HEK293 (cell line): Measurements from ENCODE around the gene HSD17B3.

ENCODE experiments used
- CTCF ChIA-PET: fragments of 350-600 bp; formaldehyde crosslinking; extraction: SDS; loops from one replicate; lab custom pipeline; 2021; ENCODE audit warnings: antibody characterized with exemption; lab: Yijun Ruan, JAX
- POLR2A ChIA-PET: fragments of 300-600 bp; formaldehyde crosslinking; extraction: SDS; loops from one replicate; lab custom pipeline; 2020; ENCODE audit warnings: antibody characterized with exemption, inconsistent platforms; lab: Yijun Ruan, JAX
- H3K27ac ChIP-seq: fragments of 200-500 bp; sonication (Bioruptor generic); 2 replicates; pipeline ENCODE4 v1.5.1; 2014; ENCODE audit warnings: low read depth, low read length, control low read depth, inconsistent platforms; ENCODE audit errors: extremely low read depth
- H3K36me3 ChIP-seq, 2 experiments: fragments of 200-500 bp in 1 of 2; sonication (Bioruptor generic) in 1 of 2; 1 replicate in 1 of 2; 2 replicates in 1 of 2; pipeline ENCODE4 v1.5.1; 2014 to 2017; ENCODE audit warnings: inconsistent platforms in 2 of 2, low read length in 2 of 2; ENCODE audit not compliant: control insufficient read depth in 2 of 2, insufficient read depth in 1 of 2
- H3K4me1 ChIP-seq: fragments of 200-500 bp; sonication (Bioruptor generic); 2 replicates; pipeline ENCODE4 v1.5.1; 2014; ENCODE audit warnings: mild to moderate bottlenecking, low read length, inconsistent platforms; ENCODE audit not compliant: control insufficient read depth, insufficient read depth
- H3K4me3 ChIP-seq: 2 replicates; pipeline ENCODE4 v1.5.1; 2011; ENCODE audit warnings: low read depth, mild to moderate bottlenecking, control low read depth, low read length, moderate library complexity
- H3K9me3 ChIP-seq: fragments of 200-500 bp; sonication (Bioruptor generic); 2 replicates; pipeline ENCODE4 v1.5.1; 2014; ENCODE audit warnings: low read depth, low read length, inconsistent platforms; ENCODE audit not compliant: control insufficient read depth, insufficient read depth
- EGR2 ChIP-seq: fragments of 450-650 bp; formaldehyde crosslinking; IDR thresholded peaks from 2 replicates; pipeline ENCODE4 v1.5.1; 2016; ENCODE audit warnings: low read depth, missing biosample characterization, missing genetic modification characterization
- SCRT2 ChIP-seq: fragments of 450-650 bp; formaldehyde crosslinking; IDR thresholded peaks from 2 replicates; pipeline ENCODE4 v1.5.1; 2016; ENCODE audit warnings: missing biosample characterization, missing genetic modification characterization
- SP3 ChIP-seq: fragments of 450-650 bp; formaldehyde crosslinking; IDR thresholded peaks from 2 replicates; pipeline ENCODE4 v1.5.1; 2016; ENCODE audit warnings: missing biosample characterization, missing genetic modification characterization
- ZFHX2 ChIP-seq: fragments of 450-650 bp; formaldehyde crosslinking; conservative IDR thresholded peaks from 2 replicates; pipeline ENCODE4 v1.5.1; 2016; ENCODE audit warnings: missing biosample characterization, missing genetic modification characterization
- ZIC2 ChIP-seq: fragments of 450-650 bp; formaldehyde crosslinking; IDR thresholded peaks from 2 replicates; pipeline ENCODE4 v1.5.1; 2016; ENCODE audit warnings: missing biosample characterization, missing genetic modification characterization
- ZNF175 ChIP-seq: fragments of 450-650 bp; formaldehyde crosslinking; IDR thresholded peaks from 2 replicates; pipeline ENCODE4 v1.5.1; 2016; ENCODE audit warnings: missing biosample characterization, missing genetic modification characterization
- ZNF184 ChIP-seq: fragments of 450-650 bp; IDR thresholded peaks from 2 replicates; pipeline ENCODE4 v1.5.1; 2018; ENCODE audit warnings: missing biosample characterization, mild to moderate bottlenecking, missing genetic modification characterization
- ZNF211 ChIP-seq: fragments of 450-650 bp; formaldehyde crosslinking; IDR thresholded peaks from 2 replicates; pipeline ENCODE4 v1.5.1; 2016; ENCODE audit warnings: low read depth, missing biosample characterization, missing genetic modification characterization
- ZNF23 ChIP-seq: fragments of 450-650 bp; formaldehyde crosslinking; IDR thresholded peaks from 2 replicates; pipeline ENCODE4 v1.5.1; 2016; ENCODE audit warnings: missing biosample characterization, missing genetic modification characterization, borderline replicate concordance
- ZNF37A ChIP-seq: fragments of 450-650 bp; IDR thresholded peaks from 2 replicates; pipeline ENCODE4 v1.5.1; 2018; ENCODE audit warnings: missing biosample characterization, missing genetic modification characterization
- ZNF530 ChIP-seq: fragments of 450-650 bp; formaldehyde crosslinking; IDR thresholded peaks from 2 replicates; pipeline ENCODE4 v1.5.1; 2016; ENCODE audit warnings: low read depth, missing biosample characterization, missing genetic modification characterization
- ZNF544 ChIP-seq: fragments of 450-650 bp; formaldehyde crosslinking; IDR thresholded peaks from 2 replicates; pipeline ENCODE4 v1.5.0; 2017; ENCODE audit warnings: missing biosample characterization, missing genetic modification characterization
- ZNF658 ChIP-seq: fragments of 450-650 bp; formaldehyde crosslinking; IDR thresholded peaks from 2 replicates; pipeline ENCODE4; 2016; ENCODE audit warnings: missing biosample characterization, missing genetic modification characterization
- ZNF660 ChIP-seq: fragments of 450-650 bp; IDR thresholded peaks from 2 replicates; pipeline ENCODE4 v1.5.1; 2018; ENCODE audit warnings: missing biosample characterization, mild to moderate bottlenecking, missing genetic modification characterization
- TF ChIP-seq, protein P1 (sequence below): fragments of 450-650 bp; formaldehyde crosslinking; IDR thresholded peaks from 2 replicates; pipeline ENCODE4 v1.5.1; 2016; ENCODE audit warnings: missing biosample characterization, missing genetic modification characterization
- TF ChIP-seq, protein P2 (sequence below): fragments of 450-650 bp; formaldehyde crosslinking; IDR thresholded peaks from 2 replicates; pipeline ENCODE4 v1.5.1; 2017; ENCODE audit warnings: missing biosample characterization, missing genetic modification characterization
- TF ChIP-seq, protein P3 (sequence below): fragments of 450-650 bp; formaldehyde crosslinking; IDR thresholded peaks from 2 replicates; pipeline ENCODE4 v1.5.1; 2016; ENCODE audit warnings: missing biosample characterization, missing genetic modification characterization

The HSD17B3 gene

DNA sequence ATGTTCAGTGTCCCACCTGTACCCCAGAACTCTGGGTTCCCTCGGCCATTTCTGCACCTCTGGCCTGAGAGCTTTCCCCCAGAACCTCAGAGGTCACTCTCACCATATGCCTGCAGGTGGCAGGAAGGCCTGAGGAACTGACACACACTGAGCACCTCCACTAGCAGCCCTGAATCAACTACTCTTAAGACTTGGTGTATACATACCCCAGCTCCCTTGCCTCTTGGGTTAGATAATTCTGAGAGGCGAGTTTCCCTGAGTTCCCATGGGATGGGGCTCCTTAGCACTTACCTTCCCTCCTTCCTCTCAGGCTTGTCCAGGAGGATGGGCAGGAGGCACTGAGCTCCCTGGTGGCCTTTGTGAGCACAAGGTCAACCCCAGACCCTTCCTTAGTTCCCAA is 86.1 kb downstream of the HSD17B3 start:
- CTCF ChIA-PET, result interaction anchor here (0.5 to 1.0 kb wide), 5 partner anchors 15 to 471 kb away, joined by 3 to 6 read pairs (median 3); no protein-coding TSS in a partner anchor
- no peak for TF ChIP-seq ZNF530 (tag by site-specific recombination)
- TF ChIP-seq ZNF37A, result peak; percentile 91
- POLR2A ChIA-PET, result no interaction called here
- Histone ChIP-seq H3K27ac (no peak overlapping the region), H3K4me3 (no peak overlapping the region), H3K4me1 (peaks cover 5% of the 10 kb centered on the region; the same call in 1 of the 2 replicates), H3K9me3 (no peaks in the 10 kb centered on the region), H3K36me3 (no peaks in the 10 kb centered on the region)

DNA sequence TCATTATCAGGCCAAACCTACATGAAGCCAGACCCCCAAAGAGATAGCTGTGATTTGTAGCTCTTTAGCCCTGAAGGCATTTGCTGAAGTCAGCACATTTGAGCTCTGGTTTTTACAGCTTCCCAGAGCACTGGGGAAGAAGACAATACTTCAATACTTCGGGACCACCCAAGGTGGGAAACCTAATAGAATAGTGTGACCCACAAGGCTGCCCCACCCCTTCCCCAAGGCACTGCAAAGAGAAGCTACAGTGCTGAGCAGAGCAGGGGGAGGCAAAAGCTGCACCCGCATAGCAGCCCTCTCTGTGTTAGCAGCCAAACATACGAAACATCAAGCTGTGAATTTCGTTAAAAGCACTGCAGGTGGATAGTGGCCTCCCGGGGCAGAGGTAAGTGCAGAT is 87.3 kb downstream of the HSD17B3 start:
- H3K4me1 ChIP-seq, result peaks cover 5% of the 10 kb centered on the region; the same call in 1 of the 2 replicates
- H3K9me3 ChIP-seq, result no peaks in the 10 kb centered on the region
- ChIA-PET CTCF (interaction anchor here (0.5 to 1.1 kb wide), 7 partner anchors 18 to 1087 kb away, joined by 3 to 5 read pairs (median 3); no protein-coding TSS in a partner anchor), POLR2A (no interaction called here)
- no peaks in the 10 kb centered on the region for H3K36me3 ChIP-seq
- H3K4me3 ChIP-seq, result no peak overlapping the region
- no peak overlapping the region for H3K27ac ChIP-seq
- TF ChIP-seq, protein P1, sequence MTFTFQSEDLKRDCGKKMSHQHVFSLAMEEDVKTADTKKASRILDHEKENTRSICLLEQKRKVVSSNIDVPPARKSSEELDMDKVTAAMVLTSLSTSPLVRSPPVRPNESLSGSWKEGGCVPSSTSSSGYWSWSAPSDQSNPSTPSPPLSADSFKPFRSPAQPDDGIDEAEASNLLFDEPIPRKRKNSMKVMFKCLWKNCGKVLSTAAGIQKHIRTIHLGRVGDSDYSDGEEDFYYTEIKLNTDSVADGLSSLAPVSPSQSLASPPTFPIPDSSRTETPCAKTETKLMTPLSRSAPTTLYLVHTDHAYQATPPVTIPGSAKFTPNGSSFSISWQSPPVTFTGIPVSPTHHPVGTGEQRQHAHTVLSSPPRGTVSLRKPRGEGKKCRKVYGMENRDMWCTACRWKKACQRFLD (tag by site-specific recombination), result no peak
- TF ChIP-seq ZNF660 (tag by site-specific recombination) (no peak), EGR2 (no peak), ZNF544 (tag by site-specific recombination) (no peak), ZNF184 (no peak)

DNA sequence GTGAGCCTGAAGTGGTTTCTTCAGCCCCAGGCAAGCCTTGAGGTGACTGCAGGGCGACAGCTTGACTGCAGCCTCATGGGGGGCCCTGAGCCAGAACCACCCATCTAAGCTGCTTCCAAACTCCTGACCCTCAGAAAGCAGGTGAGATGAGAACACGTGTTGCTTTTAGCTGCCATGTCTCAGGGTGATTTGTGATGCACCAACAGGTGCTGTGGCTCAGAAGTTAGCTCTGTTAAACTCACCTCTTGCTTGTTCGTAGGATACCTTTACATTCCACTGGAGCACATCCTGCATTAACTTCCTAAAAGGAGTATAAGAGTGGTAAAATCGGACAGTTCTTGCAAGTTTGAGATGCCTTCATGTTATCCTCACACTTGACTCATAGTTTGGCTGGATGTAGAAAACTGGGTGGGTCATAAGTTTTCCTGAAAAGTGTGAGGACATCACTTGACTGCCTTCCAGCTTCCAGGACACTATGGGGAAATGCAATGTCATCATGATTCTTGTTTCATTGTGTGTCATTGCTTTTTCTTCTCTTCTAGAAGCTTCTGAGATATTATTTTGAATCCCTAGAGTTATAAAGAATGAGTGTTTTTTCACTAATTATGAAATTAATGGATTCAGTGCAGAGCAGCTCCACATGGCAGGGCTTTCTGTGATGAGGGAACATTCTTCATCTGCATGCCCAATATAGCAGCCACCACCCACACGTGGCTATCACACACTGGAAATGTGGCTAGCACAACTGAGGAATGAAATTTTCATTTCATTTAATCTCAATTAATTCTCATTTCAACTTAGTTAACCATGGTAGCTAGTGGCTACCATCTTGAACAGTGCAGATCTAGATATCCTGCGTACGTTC is 92.3 kb downstream of the HSD17B3 start:
- H3K27ac ChIP-seq, result no peak overlapping the region
- POLR2A ChIA-PET, result no interaction called here
- CTCF ChIA-PET, result interaction anchor here (0.8 to 1.7 kb wide), 2 partner anchors 22 to 24 kb away, joined by 3 to 4 read pairs; no protein-coding TSS in a partner anchor

DNA sequence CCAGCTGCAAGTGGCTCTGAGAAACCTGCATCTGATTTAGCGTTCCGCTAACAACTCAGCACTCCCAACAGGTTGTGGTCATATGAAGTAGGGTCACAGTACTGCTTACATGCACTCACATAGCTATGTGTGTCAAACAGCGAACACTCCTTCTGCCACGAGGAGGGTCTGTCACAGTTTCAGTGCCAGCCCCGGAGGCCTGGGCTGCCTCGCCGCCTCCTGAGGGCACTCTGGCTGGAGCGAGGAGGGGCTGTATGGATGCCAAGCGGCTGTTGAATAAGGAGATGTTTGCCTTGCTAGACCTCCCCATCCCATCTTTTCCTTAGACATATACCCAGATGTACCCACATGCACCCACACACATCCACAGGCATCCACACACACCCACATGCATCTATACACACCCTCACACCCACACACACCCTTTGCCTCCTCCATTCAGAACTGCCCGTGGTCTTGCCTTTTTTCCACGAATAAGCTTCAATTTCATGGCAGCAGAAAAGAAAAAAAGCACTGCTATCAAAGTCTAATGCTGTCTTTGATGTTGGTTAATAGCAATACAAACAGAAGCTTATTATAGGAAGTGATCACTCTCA is 95.7 kb downstream of the HSD17B3 start:
- POLR2A ChIA-PET, result no interaction called here
- Histone ChIP-seq H3K4me3 (no peak overlapping the region), H3K4me1 (no peaks in the 10 kb centered on the region), H3K9me3 (no peaks in the 10 kb centered on the region), H3K36me3 (no peaks in the 10 kb centered on the region)
- TF ChIP-seq SP3, result no peak
- peak; percentile 59; the same call in 1 of the 2 replicates for TF ChIP-seq ZFHX2
- TF ChIP-seq ZNF211, result no peak
- no peak for TF ChIP-seq ZNF658 (tag by site-specific recombination)
- peak; percentile 69; the same call in 1 of the 2 replicates for TF ChIP-seq EGR2
- TF ChIP-seq, all 188 proteins: peak for 2
- no peak overlapping the region for H3K27ac ChIP-seq
- CTCF ChIA-PET, result interaction anchor here (0.6 to 1.1 kb wide), 2 partner anchors 11 to 236 kb away, joined by 3 read pairs; no protein-coding TSS in a partner anchor

More for the DNA sequence above, 92.3 kb downstream of the HSD17B3 start:
- Histone ChIP-seq H3K4me3 (no peak overlapping the region), H3K4me1 (no peaks in the 10 kb centered on the region), H3K9me3 (no peaks in the 10 kb centered on the region), H3K36me3 (no peaks in the 10 kb centered on the region)
- TF ChIP-seq ZNF37A (no peak), SCRT2 (tag by site-specific recombination) (peak; percentile 59; the same call in 1 of the 2 replicates)

DNA sequence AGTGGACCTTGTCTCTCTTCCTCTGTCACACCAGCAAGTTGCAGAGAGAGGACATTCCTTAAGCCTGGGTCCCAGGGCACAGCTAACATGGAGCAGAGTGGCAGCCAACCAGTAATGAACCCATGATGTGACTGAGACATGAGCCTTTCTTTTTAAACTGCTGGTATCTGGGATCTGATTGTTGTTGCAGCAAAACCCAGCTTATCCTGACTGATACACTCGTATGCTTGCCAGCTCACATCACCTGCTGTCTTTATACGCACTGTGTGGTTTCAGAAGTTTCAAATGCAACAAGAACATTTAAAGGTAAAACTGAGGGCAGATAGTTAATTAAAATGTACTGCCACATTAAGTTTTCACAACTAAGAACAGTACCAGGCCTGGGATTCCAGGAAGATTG is 97.1 kb downstream of the HSD17B3 start:
- CTCF ChIA-PET, result interaction anchor here (0.6 to 1.1 kb wide), 2 partner anchors 13 to 1003 kb away, joined by 3 to 4 read pairs; no protein-coding TSS in a partner anchor
- TF ChIP-seq ZNF658 (tag by site-specific recombination), result no peak
- TF ChIP-seq, protein P2, sequence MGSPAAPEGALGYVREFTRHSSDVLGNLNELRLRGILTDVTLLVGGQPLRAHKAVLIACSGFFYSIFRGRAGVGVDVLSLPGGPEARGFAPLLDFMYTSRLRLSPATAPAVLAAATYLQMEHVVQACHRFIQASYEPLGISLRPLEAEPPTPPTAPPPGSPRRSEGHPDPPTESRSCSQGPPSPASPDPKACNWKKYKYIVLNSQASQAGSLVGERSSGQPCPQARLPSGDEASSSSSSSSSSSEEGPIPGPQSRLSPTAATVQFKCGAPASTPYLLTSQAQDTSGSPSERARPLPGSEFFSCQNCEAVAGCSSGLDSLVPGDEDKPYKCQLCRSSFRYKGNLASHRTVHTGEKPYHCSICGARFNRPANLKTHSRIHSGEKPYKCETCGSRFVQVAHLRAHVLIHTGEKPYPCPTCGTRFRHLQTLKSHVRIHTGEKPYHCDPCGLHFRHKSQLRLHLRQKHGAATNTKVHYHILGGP (tag by site-specific recombination), result no peak
- TF ChIP-seq ZNF23 (tag by site-specific recombination), result no peak
- TF ChIP-seq, protein P3, sequence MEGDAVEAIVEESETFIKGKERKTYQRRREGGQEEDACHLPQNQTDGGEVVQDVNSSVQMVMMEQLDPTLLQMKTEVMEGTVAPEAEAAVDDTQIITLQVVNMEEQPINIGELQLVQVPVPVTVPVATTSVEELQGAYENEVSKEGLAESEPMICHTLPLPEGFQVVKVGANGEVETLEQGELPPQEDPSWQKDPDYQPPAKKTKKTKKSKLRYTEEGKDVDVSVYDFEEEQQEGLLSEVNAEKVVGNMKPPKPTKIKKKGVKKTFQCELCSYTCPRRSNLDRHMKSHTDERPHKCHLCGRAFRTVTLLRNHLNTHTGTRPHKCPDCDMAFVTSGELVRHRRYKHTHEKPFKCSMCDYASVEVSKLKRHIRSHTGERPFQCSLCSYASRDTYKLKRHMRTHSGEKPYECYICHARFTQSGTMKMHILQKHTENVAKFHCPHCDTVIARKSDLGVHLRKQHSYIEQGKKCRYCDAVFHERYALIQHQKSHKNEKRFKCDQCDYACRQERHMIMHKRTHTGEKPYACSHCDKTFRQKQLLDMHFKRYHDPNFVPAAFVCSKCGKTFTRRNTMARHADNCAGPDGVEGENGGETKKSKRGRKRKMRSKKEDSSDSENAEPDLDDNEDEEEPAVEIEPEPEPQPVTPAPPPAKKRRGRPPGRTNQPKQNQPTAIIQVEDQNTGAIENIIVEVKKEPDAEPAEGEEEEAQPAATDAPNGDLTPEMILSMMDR (tag by site-specific recombination), result no peak
- no peak for TF ChIP-seq ZIC2 (tag by site-specific recombination)
- TF ChIP-seq ZNF175 (tag by site-specific recombination), result no peak

More for the DNA sequence above, 97.1 kb downstream of the HSD17B3 start:
- H3K4me1 ChIP-seq, result no peaks in the 10 kb centered on the region
- POLR2A ChIA-PET, result no interaction called here
- no peaks in the 10 kb centered on the region for H3K36me3 ChIP-seq
- H3K27ac ChIP-seq, result no peak overlapping the region
- H3K4me3 ChIP-seq, result no peak overlapping the region
- H3K9me3 ChIP-seq, result no peaks in the 10 kb centered on the region
